Measurements from ENCODE around the gene BUB1B. TPM values are rescaled to one million over a fixed set of nuclear protein-coding genes. Genes with fewer than 3 reads are reported as not detected.

Gene BUB1B
- total RNA-seq, 1 experiment from 2014 or later = 92.9 TPM

DNA sequence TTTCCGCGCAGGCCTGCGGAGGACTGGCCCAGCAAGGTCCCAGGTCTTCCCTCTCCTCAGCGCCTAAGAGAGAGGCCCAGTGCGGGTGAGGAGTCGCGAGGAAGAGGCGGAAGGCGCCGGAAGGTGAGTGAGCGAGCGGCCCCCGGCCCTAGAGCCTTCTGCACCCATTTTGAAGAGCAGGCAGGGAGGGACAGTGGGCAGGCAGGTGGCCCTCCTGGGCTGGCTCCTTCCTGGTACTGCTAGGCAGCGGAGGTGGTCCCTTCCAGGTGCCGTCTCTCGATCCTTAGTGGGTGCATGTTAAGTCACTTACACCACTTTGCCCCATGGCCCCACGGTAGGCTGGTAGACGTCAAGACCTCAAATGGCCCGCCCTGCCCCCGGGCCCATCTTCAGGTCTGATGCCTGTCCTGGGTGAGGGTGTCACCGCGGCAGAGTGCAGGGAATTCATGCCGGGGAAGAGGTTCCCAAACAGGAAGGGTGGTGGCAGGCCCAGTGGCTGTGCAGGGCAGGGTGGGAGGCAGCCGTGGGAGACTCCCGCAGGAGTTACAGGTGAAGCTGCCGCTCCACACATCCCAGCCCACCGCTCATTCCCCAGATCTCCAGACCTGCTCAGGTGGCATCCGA lies 92.4 kb downstream of the BUB1B start:
- BruUV-seq (replicated peaks) = no TSS peak
- POLR2A ChIA-PET = interaction anchor here (0.6 kb wide), 1 partner anchor 67 kb away, joined by 3 read pairs; no protein-coding TSS in a partner anchor
- TF ChIP-seq SP1 (IDR thresholded peaks at IDR 0.05; ENCODE audit: low read depth) = no peak
- TF ChIP-seq REST (IDR thresholded peaks at IDR 0.05; ENCODE audit: low read depth) = no peak
- TF ChIP-seq ZFX (IDR thresholded peaks at IDR 0.05) = 0 out of 2 replicates have a peak, but pooled peaks have one; percentile 9
- TF ChIP-seq CEBPB (IDR thresholded peaks at IDR 0.05; ENCODE audit: low read depth) = no peak

GRCh38 chr15:40254452-40254851 lies 93.6 kb downstream of the BUB1B start:
- H3K27ac ChIP-seq (ENCODE audit: low read depth, low read length) = no peak overlapping the region
- TF ChIP-seq YY1 (IDR thresholded peaks at IDR 0.05; ENCODE audit: extremely low read depth, insufficient replicate concordance, low read depth, low read length) = no peak
- no peak for TF ChIP-seq SP1 (IDR thresholded peaks at IDR 0.05; ENCODE audit: low read depth)
- no peak for TF ChIP-seq ZNF274 (IDR thresholded peaks at IDR 0.05; ENCODE audit: low read depth, low read length)
- TF ChIP-seq, protein P1, sequence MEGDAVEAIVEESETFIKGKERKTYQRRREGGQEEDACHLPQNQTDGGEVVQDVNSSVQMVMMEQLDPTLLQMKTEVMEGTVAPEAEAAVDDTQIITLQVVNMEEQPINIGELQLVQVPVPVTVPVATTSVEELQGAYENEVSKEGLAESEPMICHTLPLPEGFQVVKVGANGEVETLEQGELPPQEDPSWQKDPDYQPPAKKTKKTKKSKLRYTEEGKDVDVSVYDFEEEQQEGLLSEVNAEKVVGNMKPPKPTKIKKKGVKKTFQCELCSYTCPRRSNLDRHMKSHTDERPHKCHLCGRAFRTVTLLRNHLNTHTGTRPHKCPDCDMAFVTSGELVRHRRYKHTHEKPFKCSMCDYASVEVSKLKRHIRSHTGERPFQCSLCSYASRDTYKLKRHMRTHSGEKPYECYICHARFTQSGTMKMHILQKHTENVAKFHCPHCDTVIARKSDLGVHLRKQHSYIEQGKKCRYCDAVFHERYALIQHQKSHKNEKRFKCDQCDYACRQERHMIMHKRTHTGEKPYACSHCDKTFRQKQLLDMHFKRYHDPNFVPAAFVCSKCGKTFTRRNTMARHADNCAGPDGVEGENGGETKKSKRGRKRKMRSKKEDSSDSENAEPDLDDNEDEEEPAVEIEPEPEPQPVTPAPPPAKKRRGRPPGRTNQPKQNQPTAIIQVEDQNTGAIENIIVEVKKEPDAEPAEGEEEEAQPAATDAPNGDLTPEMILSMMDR (IDR thresholded peaks at IDR 0.05 in 2 of 3, conservative IDR thresholded peaks at IDR 0.05 in 1 of 3; ENCODE audit: borderline replicate concordance in 1 of 3, insufficient read depth in 1 of 3, low read depth in 2 of 3, low read length in 2 of 3) = peak in 2 of 3 experiments; percentile 15 to 21; a peak in 3 of 6 replicates
- TF ChIP-seq ZFX (IDR thresholded peaks at IDR 0.05) = no peak
- CTCF ChIA-PET = interaction anchor here (0.8 to 2.0 kb wide), 3 partner anchors 21 to 37 kb away, joined by 3 to 5 read pairs (median 4); no protein-coding TSS in a partner anchor
- ATAC-seq (no peak), DNase-seq (ENCODE audit: low read depth, low spot score) (no peak)
- no peaks in the 10 kb centered on the region for H3K9me3 ChIP-seq (ENCODE audit: control insufficient read depth in 1 of 2, insufficient read depth in 1 of 2, low read depth in 1 of 2, low read length in 2 of 2)
- H3K4me1 ChIP-seq (ENCODE audit: control insufficient read depth in 1 of 2, insufficient read depth in 2 of 2, low read length in 2 of 2) = peaks cover 14 to 48% of the 10 kb centered on the region in 2 experiments
- no peaks in the 10 kb centered on the region for H3K9me2 ChIP-seq (ENCODE audit: insufficient read depth)
- peaks cover 3 to 4% of the 10 kb centered on the region in 2 experiments; a peak in 3 of 4 replicates for H3K36me3 ChIP-seq (ENCODE audit: control insufficient read depth in 1 of 2, insufficient read depth in 2 of 2, low read length in 2 of 2)
- RAD21 ChIA-PET (ENCODE audit: low non-redundant PET in 1 of 2, low total read pairs in 2 of 2, uncharacterized antibody in 2 of 2, unreplicated experiment in 2 of 2) = no interaction called here
- no peak overlapping the region for H3K9ac ChIP-seq (ENCODE audit: low read length)
- H3K4me2 ChIP-seq (ENCODE audit: low read length) = peak overlapping the region; percentile 99
- intact Hi-C loops (cut with micrococcal nuclease) = no loop called here
- H3K4me3 ChIP-seq (replicated peaks in 1 of 2; ENCODE audit: low read depth in 1 of 2, low read length in 2 of 2) = no peak overlapping the region
- no TSS peak for BruUV-seq (replicated peaks)
- H2AFZ ChIP-seq (ENCODE audit: low read depth, low read length, poor library complexity, severe bottlenecking) = no peak overlapping the region
- H3K79me2 ChIP-seq (ENCODE audit: insufficient read depth, low read length) = peaks cover 18% of the 10 kb centered on the region; the same call in 1 of the 2 replicates
- POLR2A ChIA-PET = no interaction called here
- H4K20me1 ChIP-seq (ENCODE audit: insufficient read depth) = no peaks in the 10 kb centered on the region
- H3K27me3 ChIP-seq (ENCODE audit: insufficient read depth, low read length) = no peaks in the 10 kb centered on the region

More for the DNA sequence above, 92.4 kb downstream of the BUB1B start:
- Histone ChIP-seq H2AFZ (ENCODE audit: low read depth, low read length, poor library complexity, severe bottlenecking) (peak overlapping the region; percentile 51), H3K27me3 (ENCODE audit: insufficient read depth, low read length) (no peaks in the 10 kb centered on the region), H3K4me3 (replicated peaks in 1 of 2; ENCODE audit: low read depth in 1 of 2, low read length in 2 of 2) (peak overlapping the region; percentile 65 to 97), H3K9ac (ENCODE audit: low read length) (peak overlapping the region; percentile 90), H4K20me1 (ENCODE audit: insufficient read depth) (no peaks in the 10 kb centered on the region), H3K9me3 (ENCODE audit: control insufficient read depth in 1 of 2, insufficient read depth in 1 of 2, low read depth in 1 of 2, low read length in 2 of 2) (no peaks in the 10 kb centered on the region), H3K36me3 (ENCODE audit: control insufficient read depth in 1 of 2, insufficient read depth in 2 of 2, low read length in 2 of 2) (peaks cover 3 to 4% of the 10 kb centered on the region in 2 experiments; a peak in 3 of 4 replicates), H3K79me2 (ENCODE audit: insufficient read depth, low read length) (peaks cover 18% of the 10 kb centered on the region; the same call in 1 of the 2 replicates), H3K9me2 (ENCODE audit: insufficient read depth) (no peaks in the 10 kb centered on the region), H3K4me1 (ENCODE audit: control insufficient read depth in 1 of 2, insufficient read depth in 2 of 2, low read length in 2 of 2) (peaks cover 14 to 44% of the 10 kb centered on the region in 2 experiments), H3K4me2 (ENCODE audit: low read length) (peak overlapping the region; percentile 99), H3K27ac (ENCODE audit: low read depth, low read length) (peak overlapping the region; percentile 79)
- DNase-seq (ENCODE audit: low read depth, low spot score) (no peak), ATAC-seq (no peak; the same call in 1 of the 2 replicates)
- ChIA-PET CTCF (interaction anchor here (0.6 to 2.0 kb wide), 2 partner anchors 22 kb away, joined by 5 read pairs; no protein-coding TSS in a partner anchor), RAD21 (ENCODE audit: low non-redundant PET in 1 of 2, low total read pairs in 2 of 2, uncharacterized antibody in 2 of 2, unreplicated experiment in 2 of 2) (no interaction called here)
- intact Hi-C loops (cut with micrococcal nuclease) = no loop called here

All from HCT116 (cell line).